Endometrium (tissue), 2 donors: ENCODE data around the gene TTLL5.
A peak's percentile ranks its signal among the peaks of the same experiment; 100 is the strongest.

Experiments
- FAIRE-seq: peaks from 2 replicates; lab custom pipeline; 2012; peaks lifted over from hg19 to GRCh38; lab: Jason Lieb, UNC
- donor health status: control.
- donor health status: control.

TTLL5 gene

GRCh38 chr14:75702616-75703261 lies 41.7 kb downstream of the TTLL5 start:
- FAIRE-seq: no peak

GRCh38 chr14:75703467-75703866 lies 42.4 kb downstream of the TTLL5 start:
- no peak for FAIRE-seq

- FAIRE-seq: no peak
Observed at GRCh38 chr14:75705014-75705413, 44.0 kb downstream of the TTLL5 start.

- FAIRE-seq: peak; percentile 92
Observed at GRCh38 chr14:75709207-75709812, 48.3 kb downstream of the TTLL5 start.

GRCh38 chr14:75711105-75711795 lies 50.2 kb downstream of the TTLL5 start:
- peak; percentile 45 for FAIRE-seq

- no peak for FAIRE-seq
Observed at GRCh38 chr14:75711796-75712211, 50.8 kb downstream of the TTLL5 start.

- FAIRE-seq: no peak
Observed at GRCh38 chr14:75714991-75715390, 53.9 kb downstream of the TTLL5 start.

GRCh38 chr14:75715926-75716780 lies 55.1 kb downstream of the TTLL5 start:
- FAIRE-seq: peak; percentile 93

- FAIRE-seq: no peak
Observed at GRCh38 chr14:75717729-75718128, 56.7 kb downstream of the TTLL5 start.

GRCh38 chr14:75718199-75718598 lies 57.2 kb downstream of the TTLL5 start:
- no peak for FAIRE-seq

GRCh38 chr14:75720116-75720515 lies 59.1 kb downstream of the TTLL5 start:
- no peak for FAIRE-seq

GRCh38 chr14:75720842-75721498 lies 59.9 kb downstream of the TTLL5 start:
- FAIRE-seq: no peak

- FAIRE-seq: no peak
Observed at GRCh38 chr14:75723716-75724115, 62.7 kb downstream of the TTLL5 start.

GRCh38 chr14:75724414-75725204 lies 63.6 kb downstream of the TTLL5 start:
- FAIRE-seq: no peak

- FAIRE-seq: no peak
Observed at GRCh38 chr14:75725481-75725880, 64.4 kb downstream of the TTLL5 start.

- no peak for FAIRE-seq
Observed at GRCh38 chr14:75726321-75726720, 65.3 kb downstream of the TTLL5 start.

- no peak for FAIRE-seq
Observed at GRCh38 chr14:75727124-75727523, 66.1 kb downstream of the TTLL5 start.

- no peak for FAIRE-seq
Observed at GRCh38 chr14:75732888-75733287, 71.8 kb downstream of the TTLL5 start.

GRCh38 chr14:75734854-75735253 lies 73.8 kb downstream of the TTLL5 start:
- no peak for FAIRE-seq

- no peak for FAIRE-seq
Observed at GRCh38 chr14:75736845-75737485, 75.9 kb downstream of the TTLL5 start.

GRCh38 chr14:75738192-75738591 lies 77.1 kb downstream of the TTLL5 start:
- no peak for FAIRE-seq
